Osteocyte (in vitro differentiated cells): ENCODE measurements around the gene KRCC1. TPM values are rescaled to one million over a fixed set of nuclear protein-coding genes. Genes with fewer than 3 reads are reported as not detected.
A peak's percentile ranks its signal among the peaks of the same experiment; 100 is the strongest.

ENCODE experiments used
- DNase-seq: peaks from one replicate; pipeline ENCODE4 v3.0.0; 2021; ENCODE audit warnings: mixed read lengths; ENCODE audit not compliant: unreplicated experiment; ENCODE audit errors: extremely low spot score
- H3K27ac Mint-ChIP-seq: one replicate; pipeline ENCODE4 v1.8.0; 2021; ENCODE audit warnings: mild to moderate bottlenecking, mixed read lengths; ENCODE audit not compliant: unreplicated experiment
- H3K27me3 Mint-ChIP-seq: one replicate; pipeline ENCODE4 v1.8.0; 2021; ENCODE audit warnings: mixed read lengths; ENCODE audit not compliant: unreplicated experiment
- H3K36me3 Mint-ChIP-seq: one replicate; pipeline ENCODE4 v1.8.0; 2021; ENCODE audit warnings: mixed read lengths; ENCODE audit not compliant: unreplicated experiment
- H3K4me1 Mint-ChIP-seq: one replicate; pipeline ENCODE4 v1.8.0; 2021; ENCODE audit warnings: mixed read lengths; ENCODE audit not compliant: unreplicated experiment
- H3K4me3 Mint-ChIP-seq: one replicate; pipeline ENCODE4 v1.8.0; 2021; ENCODE audit warnings: mild to moderate bottlenecking, moderate library complexity, mixed read lengths; ENCODE audit not compliant: unreplicated experiment
- H3K9me3 Mint-ChIP-seq: one replicate; pipeline ENCODE4 v1.8.0; 2021; ENCODE audit warnings: mixed read lengths; ENCODE audit not compliant: unreplicated experiment
- total RNA-seq: library from RNA; stranded (reverse); gene quantifications from 2 replicates; pipeline ENCODE4 v1.2.1, GENCODE V29; 2021
- TF ChIP-seq, protein P1 (sequence below): fragments of 200-600 bp; sonication (generic); IDR thresholded peaks from 2 replicates; pipeline ENCODE4 v1.5.0; 2021; ENCODE audit warnings: antibody characterized with exemption, mild to moderate bottlenecking, moderate library complexity

KRCC1 gene
- total RNA-seq, 1 donor from 2014 or later: 22.4 TPM

DNA sequence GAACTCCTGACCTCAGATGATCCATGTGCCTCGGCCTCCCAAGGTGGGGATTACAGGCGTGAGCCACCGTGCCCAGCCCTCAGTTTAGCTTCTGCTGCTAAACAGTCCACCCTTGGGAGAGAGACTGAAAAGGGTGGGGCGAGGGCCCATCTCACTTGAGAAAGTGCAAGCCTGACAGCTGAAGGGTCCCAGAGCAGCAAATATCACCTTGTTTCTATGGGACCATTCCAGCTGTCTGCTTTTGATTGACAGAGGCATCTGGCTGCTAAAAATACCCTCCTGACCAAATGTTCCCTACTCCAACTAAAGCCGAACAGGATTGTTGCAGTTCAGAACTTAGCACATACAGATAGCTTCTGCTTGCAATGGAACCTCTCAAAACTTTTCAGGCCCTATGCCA is 11.6 kb upstream of the KRCC1 start:
- no peaks in the 10 kb centered on the region for H3K4me1 Mint-ChIP-seq
- no peaks in the 10 kb centered on the region for H3K9me3 Mint-ChIP-seq
- peaks cover 6% of the 10 kb centered on the region for H3K27me3 Mint-ChIP-seq
- DNase-seq: no peak
- H3K4me3 Mint-ChIP-seq: no peak overlapping the region
- H3K36me3 Mint-ChIP-seq: no peaks in the 10 kb centered on the region
- TF ChIP-seq, protein P1, sequence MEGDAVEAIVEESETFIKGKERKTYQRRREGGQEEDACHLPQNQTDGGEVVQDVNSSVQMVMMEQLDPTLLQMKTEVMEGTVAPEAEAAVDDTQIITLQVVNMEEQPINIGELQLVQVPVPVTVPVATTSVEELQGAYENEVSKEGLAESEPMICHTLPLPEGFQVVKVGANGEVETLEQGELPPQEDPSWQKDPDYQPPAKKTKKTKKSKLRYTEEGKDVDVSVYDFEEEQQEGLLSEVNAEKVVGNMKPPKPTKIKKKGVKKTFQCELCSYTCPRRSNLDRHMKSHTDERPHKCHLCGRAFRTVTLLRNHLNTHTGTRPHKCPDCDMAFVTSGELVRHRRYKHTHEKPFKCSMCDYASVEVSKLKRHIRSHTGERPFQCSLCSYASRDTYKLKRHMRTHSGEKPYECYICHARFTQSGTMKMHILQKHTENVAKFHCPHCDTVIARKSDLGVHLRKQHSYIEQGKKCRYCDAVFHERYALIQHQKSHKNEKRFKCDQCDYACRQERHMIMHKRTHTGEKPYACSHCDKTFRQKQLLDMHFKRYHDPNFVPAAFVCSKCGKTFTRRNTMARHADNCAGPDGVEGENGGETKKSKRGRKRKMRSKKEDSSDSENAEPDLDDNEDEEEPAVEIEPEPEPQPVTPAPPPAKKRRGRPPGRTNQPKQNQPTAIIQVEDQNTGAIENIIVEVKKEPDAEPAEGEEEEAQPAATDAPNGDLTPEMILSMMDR: no peak
- no peak overlapping the region for H3K27ac Mint-ChIP-seq

DNA sequence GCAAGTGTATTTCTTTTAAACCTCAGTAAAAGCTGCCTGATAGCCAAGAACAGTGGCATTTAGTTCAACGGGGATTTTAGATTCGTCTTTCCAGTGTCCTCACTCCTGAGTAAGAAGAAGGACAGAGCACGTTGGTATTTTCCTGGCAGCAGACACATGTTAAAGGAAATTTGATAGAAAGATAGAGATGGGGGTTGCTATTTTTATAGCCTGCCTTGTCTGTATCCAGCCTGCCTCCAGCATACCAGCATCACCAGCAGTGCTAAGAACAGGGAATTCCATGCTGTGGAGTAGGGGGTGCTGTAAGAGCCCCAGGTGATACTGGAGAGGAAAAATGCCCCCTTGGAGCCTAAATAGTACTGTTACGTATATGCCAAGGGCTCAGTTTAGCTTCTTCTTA is 11.0 kb upstream of the KRCC1 start:
- Mint-ChIP-seq H3K9me3 (no peaks in the 10 kb centered on the region), H3K4me1 (no peaks in the 10 kb centered on the region), H3K27me3 (peaks cover 6% of the 10 kb centered on the region), H3K4me3 (no peak overlapping the region), H3K27ac (no peak overlapping the region), H3K36me3 (no peaks in the 10 kb centered on the region)
- TF ChIP-seq, protein P1: no peak
- no peak for DNase-seq

GRCh38 chr2:88061295-88061694 is 5.7 kb upstream of the KRCC1 start:
- TF ChIP-seq, protein P1: no peak
- no peaks in the 10 kb centered on the region for H3K36me3 Mint-ChIP-seq
- no peak for DNase-seq
- H3K4me3 Mint-ChIP-seq: no peak overlapping the region
- no peaks in the 10 kb centered on the region for H3K4me1 Mint-ChIP-seq
- no peaks in the 10 kb centered on the region for H3K27me3 Mint-ChIP-seq
- H3K27ac Mint-ChIP-seq: no peak overlapping the region
- H3K9me3 Mint-ChIP-seq: no peaks in the 10 kb centered on the region

DNA sequence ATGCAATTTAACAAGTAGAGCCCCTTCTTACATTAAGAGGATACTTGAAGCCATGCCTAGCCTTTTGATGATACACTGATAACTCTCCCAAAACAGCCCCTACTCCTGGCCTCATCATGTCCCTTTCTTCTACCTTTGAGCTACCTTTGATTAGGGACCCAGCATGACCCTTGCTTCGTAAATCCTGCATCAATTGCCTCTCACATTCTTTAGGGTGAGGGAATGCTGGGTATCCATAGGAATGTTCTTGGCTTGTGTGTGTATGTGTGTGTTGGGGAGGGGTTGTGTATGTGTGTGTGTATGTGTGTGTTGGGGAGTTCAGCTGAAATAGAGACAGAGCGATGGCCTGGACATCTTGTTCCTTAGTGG is 5.3 kb upstream of the KRCC1 start:
- Mint-ChIP-seq H3K27me3 (no peaks in the 10 kb centered on the region), H3K36me3 (no peaks in the 10 kb centered on the region), H3K4me3 (no peak overlapping the region), H3K9me3 (no peaks in the 10 kb centered on the region), H3K27ac (no peak overlapping the region), H3K4me1 (peaks cover 3% of the 10 kb centered on the region)
- TF ChIP-seq, protein P1: no peak
- no peak for DNase-seq

DNA sequence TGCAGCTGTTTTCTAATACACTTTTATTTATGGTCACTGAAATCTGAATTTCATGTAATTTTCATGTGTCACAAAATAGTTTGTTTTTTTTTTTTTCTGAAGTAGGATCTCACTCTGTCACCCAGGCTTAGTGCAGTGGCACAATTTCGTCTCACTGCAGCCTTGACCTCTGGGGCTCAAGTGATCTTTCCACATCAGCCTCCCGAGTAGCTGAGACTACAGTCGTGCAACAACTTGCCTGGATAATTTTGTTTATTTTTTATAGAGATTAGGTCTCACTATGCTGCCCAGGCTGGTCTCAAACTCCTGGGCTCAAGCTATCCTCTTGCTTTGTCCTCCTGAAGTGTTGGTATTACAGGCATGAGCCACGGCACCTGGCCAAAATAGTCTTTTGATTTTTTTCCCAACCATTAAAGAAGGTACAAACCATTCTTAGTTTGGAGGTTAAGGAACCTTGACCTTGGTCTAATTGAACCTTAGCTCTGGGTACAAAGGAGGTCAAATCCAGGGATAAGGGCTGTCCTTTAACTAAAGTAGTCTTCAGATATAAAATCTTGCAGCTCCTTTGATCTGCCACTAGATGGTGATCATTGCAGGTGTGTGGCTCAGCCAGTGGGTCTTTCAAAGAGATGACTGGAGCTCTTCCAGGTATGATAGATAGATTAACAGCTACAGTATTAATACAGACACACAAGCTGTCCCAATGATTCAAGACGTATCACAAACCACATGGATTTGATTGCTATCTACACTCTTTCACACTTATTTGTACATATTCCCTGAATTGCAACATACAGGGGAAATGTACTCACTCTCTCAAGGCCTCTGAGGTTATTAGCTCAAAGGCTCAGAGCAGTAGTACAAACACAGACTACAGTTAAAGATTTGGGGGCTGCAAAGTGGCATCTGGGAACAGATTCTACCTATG is 4.7 kb upstream of the KRCC1 start:
- H3K27me3 Mint-ChIP-seq: no peaks in the 10 kb centered on the region
- H3K4me1 Mint-ChIP-seq: peaks cover 4% of the 10 kb centered on the region
- TF ChIP-seq, protein P1: peak; percentile 74
- H3K27ac Mint-ChIP-seq: no peak overlapping the region
- no peaks in the 10 kb centered on the region for H3K9me3 Mint-ChIP-seq
- peaks cover under 1% of the 10 kb centered on the region for H3K36me3 Mint-ChIP-seq
- no peak overlapping the region for H3K4me3 Mint-ChIP-seq
- no peak for DNase-seq
